EH (cell line): ENCODE measurements around the gene AK8.
"Not testable (repeated sequence)": the region's sequence is repeated elsewhere in the genome, so short reads cannot be mapped to it uniquely, and the experiment has no call there.

Source experiments
- DNase-seq: peaks from one replicate; pipeline ENCODE4 v3.0.0-alpha.2; 2015; ENCODE audit warnings: low read depth

Gene AK8

GRCh38 chr9:132711846-132712245 lies 166.2 kb downstream of the AK8 start:
- no peak for DNase-seq

GRCh38 chr9:132711152-132711551 lies 166.9 kb downstream of the AK8 start:
- not testable (repeated sequence) for DNase-seq

GRCh38 chr9:132710333-132710732 lies 167.8 kb downstream of the AK8 start:
- no peak for DNase-seq

GRCh38 chr9:132708769-132709430 lies 169.2 kb downstream of the AK8 start:
- no peak for DNase-seq

- no peak for DNase-seq
Measured at GRCh38 chr9:132708239-132708638, 169.8 kb downstream of the AK8 start.

GRCh38 chr9:132703336-132703735 lies 174.7 kb downstream of the AK8 start:
- DNase-seq, result peak; percentile 23

GRCh38 chr9:132702254-132702653 lies 175.8 kb downstream of the AK8 start:
- no peak for DNase-seq

GRCh38 chr9:132699956-132700355 lies 178.1 kb downstream of the AK8 start:
- peak; percentile 3 for DNase-seq

GRCh38 chr9:132698989-132699388 lies 179.1 kb downstream of the AK8 start:
- no peak for DNase-seq

GRCh38 chr9:132697230-132697629 lies 180.9 kb downstream of the AK8 start:
- DNase-seq, result no peak

- peak; percentile 12 for DNase-seq
Measured at GRCh38 chr9:132694144-132694543, 183.9 kb downstream of the AK8 start.

- peak; percentile 14 for DNase-seq
Measured at GRCh38 chr9:132690696-132691095, 187.4 kb downstream of the AK8 start.

GRCh38 chr9:132683873-132684272 lies 194.2 kb downstream of the AK8 start:
- no peak for DNase-seq

- DNase-seq, result no peak
Measured at GRCh38 chr9:132681561-132681960, 196.5 kb downstream of the AK8 start.

- no peak for DNase-seq
Measured at GRCh38 chr9:132679946-132680625, 198.0 kb downstream of the AK8 start.

GRCh38 chr9:132677976-132678375 lies 200.1 kb downstream of the AK8 start:
- DNase-seq, result no peak
